PC-3 (cell line): ENCODE measurements around the gene DLGAP1.

Experiments
- EZH2 ChIP-seq: fragments of 300-600 bp; sonication (generic); IDR thresholded peaks from one replicate; pipeline ENCODE4 v1.6.1; 2017; ENCODE audit warnings: antibody characterized with exemption, mild to moderate bottlenecking, low read length; ENCODE audit not compliant: unreplicated experiment
- EZH2phosphoT487 ChIP-seq: fragments of 300-600 bp; sonication (generic); IDR thresholded peaks from 2 replicates; pipeline ENCODE4 v1.6.1; 2018; ENCODE audit warnings: mild to moderate bottlenecking, antibody characterized with exemption, low read length, borderline replicate concordance
- TF ChIP-seq, protein P1 (sequence below): fragments of 300-600 bp; sonication (generic); conservative IDR thresholded peaks from 2 replicates; pipeline ENCODE4 v1.5.1; 2017; ENCODE audit warnings: antibody characterized with exemption, low read depth, mild to moderate bottlenecking, low read length

DNA sequence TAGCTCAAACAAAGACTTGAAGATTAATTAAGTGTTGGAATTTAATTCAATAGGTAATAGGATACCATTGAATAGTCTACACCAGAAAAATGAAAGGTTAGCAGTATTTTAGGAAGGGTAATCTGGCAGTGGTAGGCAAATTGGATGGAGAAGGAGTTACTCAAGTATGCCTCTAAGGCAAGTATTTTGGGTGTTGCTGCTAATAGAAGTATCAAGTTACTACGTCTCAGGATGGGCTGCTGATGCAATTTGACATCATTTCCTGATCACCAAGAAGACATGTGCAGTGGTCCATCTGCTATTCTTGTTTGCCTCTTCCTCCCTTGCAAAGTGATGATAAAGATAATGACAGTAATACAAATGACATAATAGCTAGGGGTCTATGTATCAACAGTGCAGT is 519.8 kb downstream of the DLGAP1 start:
- TF ChIP-seq EZH2 (no peak), EZH2phosphoT487 (no peak)
- TF ChIP-seq, protein P1, sequence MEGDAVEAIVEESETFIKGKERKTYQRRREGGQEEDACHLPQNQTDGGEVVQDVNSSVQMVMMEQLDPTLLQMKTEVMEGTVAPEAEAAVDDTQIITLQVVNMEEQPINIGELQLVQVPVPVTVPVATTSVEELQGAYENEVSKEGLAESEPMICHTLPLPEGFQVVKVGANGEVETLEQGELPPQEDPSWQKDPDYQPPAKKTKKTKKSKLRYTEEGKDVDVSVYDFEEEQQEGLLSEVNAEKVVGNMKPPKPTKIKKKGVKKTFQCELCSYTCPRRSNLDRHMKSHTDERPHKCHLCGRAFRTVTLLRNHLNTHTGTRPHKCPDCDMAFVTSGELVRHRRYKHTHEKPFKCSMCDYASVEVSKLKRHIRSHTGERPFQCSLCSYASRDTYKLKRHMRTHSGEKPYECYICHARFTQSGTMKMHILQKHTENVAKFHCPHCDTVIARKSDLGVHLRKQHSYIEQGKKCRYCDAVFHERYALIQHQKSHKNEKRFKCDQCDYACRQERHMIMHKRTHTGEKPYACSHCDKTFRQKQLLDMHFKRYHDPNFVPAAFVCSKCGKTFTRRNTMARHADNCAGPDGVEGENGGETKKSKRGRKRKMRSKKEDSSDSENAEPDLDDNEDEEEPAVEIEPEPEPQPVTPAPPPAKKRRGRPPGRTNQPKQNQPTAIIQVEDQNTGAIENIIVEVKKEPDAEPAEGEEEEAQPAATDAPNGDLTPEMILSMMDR, result no peak
